ACHN (cell line): Measurements from ENCODE around the gene SLC26A4.
A peak's percentile ranks its signal among the peaks of the same experiment; 100 is the strongest.
"Not testable (repeated sequence)": the region's sequence is repeated elsewhere in the genome, so short reads cannot be mapped to it uniquely, and the experiment has no call there.

Source experiments
- DNase-seq: peaks from one replicate; pipeline ENCODE4 v3.0.0-alpha.2; 2015
- in situ Hi-C: cut with HindIII; loops from 2 replicates; pipeline ENCODE4 v1.10.0; 2017; ENCODE audit warnings: low sequenced_read_pairs, low pct_ligation_motif_present, low pct_unique_long_range_greater_than_20kb

Gene SLC26A4

DNA sequence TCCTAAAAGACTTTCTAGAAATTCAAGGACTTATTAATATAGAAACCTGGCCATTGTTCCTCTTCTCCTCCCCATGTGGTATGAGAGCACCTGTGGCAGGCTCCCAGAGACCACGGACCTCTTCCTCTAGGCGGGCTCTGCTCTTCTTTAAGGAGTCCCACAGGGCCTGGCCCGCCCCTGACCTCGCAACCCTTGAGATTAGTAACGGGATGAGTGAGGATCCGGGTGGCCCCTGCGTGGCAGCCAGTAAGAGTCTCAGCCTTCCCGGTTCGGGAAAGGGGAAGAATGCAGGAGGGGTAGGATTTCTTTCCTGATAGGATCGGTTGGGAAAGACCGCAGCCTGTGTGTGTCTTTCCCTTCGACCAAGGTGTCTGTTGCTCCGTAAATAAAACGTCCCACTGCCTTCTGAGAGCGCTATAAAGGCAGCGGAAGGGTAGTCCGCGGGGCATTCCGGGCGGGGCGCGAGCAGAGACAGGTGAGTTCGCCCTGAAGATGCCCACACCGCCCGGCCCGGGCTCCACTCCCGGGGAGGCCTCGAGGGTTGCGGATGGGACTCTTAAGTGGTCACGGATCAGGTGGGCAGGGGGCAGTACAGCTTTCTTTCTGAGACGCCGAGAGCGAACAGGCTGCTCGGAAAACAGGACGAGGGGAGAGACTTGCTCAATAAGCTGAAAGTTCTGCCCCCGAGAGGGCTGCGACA lies at the start of gene SLC26A4:
SLC26A4 (plus strand) TSS at position 448 of the 700 bp plus-strand sequence. CDS start 814 bp downstream, outside the sequence.
- DNase-seq: no peak

DNA sequence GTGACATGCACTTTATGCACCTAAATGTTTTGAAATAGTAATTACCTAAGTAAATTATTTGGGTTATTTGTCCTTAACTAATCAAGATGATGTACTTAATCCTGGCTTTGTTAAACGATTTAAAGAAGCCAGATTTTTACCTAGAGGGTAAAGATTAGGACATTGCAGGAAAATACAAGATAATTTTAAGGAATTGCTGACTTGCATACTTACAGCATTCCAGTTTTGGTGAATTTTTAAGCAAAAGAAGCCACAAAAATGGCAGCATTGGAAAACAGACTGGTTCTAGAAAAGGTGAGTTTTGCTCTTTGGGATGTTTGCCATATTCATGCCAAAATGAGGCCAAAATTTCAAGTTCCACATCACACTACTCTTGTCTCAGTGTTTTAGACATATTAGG lies 47.2 kb upstream of the SLC26A4 start:
- in situ Hi-C loops: no loop called here
- no peak for DNase-seq

More for the DNA sequence above, at the start of gene SLC26A4:
- in situ Hi-C loops: no loop called here

DNA sequence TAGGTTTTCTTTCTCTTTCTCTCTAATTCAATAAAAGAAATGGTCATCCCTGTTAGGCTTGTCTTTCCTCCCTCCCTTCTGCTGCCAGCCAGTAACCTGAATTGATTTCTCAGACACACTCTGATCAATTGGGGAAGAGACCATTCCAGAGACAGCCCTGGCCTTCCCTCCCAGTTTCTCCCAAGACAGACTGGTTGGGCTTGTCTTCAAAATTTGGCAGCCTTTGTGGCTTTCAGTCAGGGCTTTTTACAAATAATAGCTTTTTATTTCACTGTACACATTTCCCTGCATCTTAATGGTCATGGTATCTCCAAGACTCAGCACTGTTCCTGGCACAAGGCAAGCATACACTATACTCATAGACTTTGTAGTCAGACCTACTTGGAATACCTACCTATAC lies 46.7 kb upstream of the SLC26A4 start:
- in situ Hi-C loops: no loop called here
- DNase-seq: no peak

DNA sequence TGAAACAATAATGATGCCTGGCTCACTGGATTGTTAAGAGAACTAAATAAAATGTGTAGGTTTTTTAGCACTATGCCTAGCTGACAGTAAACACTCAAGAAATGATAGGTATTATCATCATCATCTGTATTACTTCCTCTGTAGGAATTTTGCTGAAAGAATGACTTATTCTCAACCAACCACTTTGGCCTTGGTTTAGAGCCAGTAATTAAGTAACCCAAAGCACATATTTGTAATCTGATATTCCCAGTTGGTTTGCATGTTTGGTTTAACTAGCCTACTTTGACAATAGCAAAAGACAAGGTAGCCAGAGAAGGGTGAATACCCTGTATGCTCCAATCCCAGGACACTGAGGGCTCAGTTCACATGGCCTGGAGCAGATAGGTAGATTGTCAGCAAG lies 46.2 kb upstream of the SLC26A4 start:
- no peak for DNase-seq
- in situ Hi-C loops: no loop called here

DNA sequence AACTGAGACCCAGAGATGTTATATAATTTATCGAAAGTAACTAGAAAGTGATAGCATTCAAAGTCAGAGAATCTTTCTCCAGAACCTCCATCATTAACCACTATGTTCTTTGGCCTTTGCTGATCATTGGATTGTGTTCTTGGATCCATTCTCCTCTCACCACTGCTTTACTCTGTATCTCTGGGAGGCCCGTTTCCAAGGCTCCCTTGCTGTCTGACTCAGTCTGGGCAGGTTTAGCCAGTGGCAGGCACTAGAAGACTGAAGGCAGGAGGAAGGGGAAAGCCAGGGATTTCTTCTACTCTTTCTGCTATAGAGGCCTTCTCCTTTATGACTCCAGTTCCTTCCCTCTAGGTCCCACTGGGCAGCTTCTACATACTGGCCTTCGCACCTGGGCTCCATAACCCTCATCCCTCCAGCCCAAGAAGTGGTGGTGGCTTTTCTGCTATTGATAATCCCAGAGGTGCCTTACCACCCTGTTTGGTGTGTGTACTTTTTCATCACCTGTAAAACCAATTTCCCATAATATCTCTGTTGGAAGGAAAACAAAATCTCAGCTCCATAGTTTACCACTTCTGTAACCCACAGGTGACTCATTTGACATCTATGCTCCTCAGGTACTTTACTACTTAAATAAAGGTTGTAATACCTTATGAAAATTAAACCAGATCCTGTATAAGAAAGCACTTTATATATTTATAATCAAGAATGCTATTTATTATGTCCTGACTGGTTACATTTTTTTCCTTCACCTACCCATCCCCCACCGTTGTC lies 44.5 kb upstream of the SLC26A4 start:
- DNase-seq: no peak
- in situ Hi-C loops: no loop called here

DNA sequence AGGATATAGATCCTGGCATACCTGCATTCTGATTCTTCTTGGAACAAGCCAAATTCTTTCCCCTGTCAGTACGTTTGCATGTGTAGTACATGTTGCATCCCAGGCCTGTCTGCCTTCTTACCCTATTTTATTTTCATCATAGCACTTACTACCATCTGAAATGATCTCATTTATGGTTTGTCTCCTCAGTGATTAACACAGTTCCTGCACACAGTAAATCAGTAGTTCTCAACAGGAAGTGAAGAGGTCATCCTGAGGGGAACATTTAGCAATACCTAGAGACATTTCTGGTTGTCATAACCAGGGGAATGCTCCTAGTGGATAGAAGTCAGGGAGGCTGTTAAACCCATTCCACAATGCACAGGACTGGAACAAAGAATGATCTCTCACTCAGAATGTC lies 38.2 kb upstream of the SLC26A4 start:
- peak; percentile 31 for DNase-seq
- in situ Hi-C loops: no loop called here

DNA sequence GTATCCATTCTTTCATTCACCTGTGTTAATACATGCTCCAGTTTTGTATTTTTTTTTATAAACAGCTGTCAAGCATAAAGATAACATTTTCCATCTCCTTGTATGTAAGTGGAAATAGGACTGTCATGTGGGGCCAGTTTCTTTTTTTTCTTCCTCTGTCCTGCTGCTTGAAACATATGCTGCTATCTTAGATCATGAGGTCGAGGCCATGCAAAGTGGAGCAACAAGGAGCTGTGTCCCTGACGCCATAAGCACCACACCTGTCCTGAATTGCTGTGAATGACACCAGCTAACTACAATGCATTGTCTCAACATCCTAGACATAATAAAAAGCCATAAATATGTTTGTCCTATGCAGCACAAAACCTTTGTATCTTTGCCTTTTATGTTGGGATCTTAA lies 37.7 kb upstream of the SLC26A4 start:
- in situ Hi-C loops: no loop called here
- DNase-seq: no peak

DNA sequence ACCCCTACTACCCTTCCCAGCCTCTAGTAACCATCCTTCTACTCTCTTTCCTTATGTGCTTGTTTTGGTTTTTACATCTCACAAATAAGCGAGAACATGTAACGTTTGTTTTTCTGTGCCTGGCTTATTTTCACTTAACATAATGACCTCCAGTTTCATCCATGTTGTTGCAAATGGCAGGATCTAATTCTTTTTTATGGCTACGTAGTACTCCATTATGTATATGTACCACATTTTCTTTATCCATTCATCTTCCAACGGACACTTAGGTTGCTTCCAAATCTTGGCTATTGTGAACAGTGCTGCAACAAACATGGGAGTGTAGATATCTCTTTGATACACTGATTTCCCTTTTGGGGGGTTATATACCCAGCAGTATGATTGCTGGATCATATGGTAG lies 33.6 kb upstream of the SLC26A4 start:
- no peak for DNase-seq
- in situ Hi-C loops: no loop called here

DNA sequence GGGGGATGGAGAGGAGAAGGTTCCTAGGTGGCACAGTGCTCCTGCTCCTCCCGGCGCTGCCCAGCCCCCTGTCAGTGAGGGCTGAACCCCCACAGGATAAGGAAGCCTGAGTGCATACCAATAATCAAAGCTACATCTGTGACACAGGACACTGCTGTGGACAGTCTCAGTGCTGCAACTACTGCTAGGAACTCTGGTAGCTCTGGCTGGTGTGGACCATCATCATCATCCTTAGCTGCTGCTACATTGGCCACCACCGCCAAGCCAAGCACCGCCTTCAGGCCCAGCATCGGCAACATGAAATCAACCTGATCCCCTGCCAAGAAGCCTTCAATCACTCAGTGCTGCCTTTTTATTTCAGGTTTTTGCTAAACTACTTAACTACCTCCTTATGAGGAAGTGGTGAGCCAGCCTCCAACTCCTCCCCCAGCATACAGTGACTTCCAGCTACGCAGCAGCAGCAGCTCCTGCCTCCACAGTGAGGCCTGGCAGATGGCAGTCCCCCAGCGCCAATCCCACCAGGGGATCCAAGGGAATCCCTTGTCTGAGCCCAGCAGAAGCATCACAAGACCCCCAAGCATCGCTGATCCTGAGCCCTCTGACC lies 32.1 kb upstream of the SLC26A4 start:
- DNase-seq: no peak
- in situ Hi-C loops: no loop called here

DNA sequence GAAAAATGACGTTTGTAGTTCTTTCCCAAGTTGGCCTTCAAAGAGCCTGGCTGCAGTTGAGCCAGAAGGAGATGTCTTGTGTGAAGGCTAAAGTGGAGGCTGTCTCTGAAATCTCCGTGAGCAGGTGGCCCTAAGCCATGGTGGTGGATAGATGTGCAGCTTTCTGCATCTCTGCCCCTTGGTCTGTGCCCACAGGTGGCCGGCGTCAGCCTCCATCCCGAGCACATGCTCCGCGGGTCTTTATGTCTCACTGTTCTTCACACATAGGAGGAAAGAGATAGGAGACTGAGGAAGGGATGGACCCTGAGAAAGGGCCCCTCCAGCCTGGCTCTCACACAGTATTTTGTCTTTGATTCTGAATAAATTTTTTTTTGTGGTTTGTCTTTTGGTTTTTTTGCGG lies 30.3 kb upstream of the SLC26A4 start:
- in situ Hi-C loops: no loop called here
- DNase-seq: no peak

DNA sequence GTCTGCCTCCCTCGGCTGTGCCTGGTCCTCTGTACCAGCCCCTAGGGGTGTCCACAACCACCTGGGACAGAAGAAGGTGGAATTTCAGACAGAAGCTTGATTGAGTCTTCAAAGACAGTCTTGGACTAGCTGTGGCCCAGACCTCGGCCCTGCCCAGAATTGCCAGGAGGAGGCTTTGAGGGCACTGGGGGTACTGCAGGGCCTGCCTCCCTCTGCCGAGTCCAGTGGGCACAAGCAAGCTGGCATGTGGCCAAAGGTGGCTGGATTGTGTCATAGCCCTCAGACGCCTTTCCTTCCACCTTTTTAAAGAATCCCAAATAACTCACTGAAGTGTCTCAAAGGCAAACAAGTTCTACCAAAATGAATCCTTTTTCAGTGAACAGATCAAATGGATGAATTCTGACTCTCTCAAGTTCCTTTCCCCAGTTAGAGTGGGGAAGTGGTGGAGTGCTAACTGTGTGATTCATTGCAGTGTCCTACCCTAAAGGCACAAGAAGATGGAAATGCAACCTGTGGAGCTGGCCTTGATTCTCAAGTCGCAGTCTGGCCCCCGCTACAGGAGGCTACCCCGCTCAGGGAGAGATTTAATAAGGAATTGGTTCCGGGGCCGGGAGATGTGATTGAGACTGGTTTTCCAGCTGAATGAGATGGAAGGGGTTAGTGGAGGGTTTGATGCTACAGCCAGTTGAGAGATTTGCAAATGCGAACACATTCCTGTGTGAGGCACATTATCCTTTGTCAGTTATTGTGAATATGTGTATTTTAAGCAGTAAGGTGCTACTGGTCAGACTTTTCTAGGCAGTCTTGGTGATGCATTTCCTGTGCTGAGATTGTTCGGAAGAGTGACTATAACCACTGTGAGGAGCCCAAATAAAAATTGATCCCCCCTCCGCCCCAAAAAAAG lies 28.8 kb upstream of the SLC26A4 start:
- in situ Hi-C loops: no loop called here
- DNase-seq: no peak

DNA sequence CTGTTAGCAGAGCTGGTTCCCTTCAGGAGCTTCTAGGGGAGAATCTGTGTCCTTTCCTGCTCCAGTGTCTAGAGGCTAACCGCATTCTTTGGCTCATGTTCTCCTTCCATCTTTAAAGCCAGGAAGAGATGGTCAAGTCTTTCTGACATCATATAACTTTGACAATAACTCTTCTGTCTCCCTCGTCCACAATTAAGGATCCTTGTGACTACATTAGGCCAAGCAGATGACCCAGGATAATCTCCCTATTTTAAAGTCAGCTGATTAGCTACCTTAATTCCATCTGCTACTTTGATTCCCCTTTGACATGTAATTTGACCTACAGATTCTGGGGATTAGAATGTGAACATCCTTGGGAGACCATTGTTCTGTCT lies 28.1 kb upstream of the SLC26A4 start:
- in situ Hi-C loops: no loop called here

DNA sequence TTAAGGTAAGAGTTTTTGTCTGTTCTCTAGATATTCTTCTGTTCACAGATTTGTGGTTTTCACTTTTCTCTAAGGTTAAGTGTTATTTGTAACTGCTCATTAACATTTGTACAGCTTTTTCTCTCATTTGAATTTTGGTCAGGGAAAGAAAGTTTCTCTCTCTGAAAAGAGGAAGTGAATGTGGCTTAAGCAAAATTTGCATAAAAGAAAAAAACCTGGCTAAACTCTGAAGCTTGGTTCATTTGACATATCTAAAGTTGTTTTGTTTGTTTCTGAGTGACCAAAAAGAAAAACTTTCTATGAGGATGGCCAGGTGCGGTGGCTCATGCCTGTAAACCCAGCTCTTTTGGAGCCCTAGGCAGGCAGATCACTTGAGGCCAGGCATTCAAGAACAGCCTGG lies 22.0 kb upstream of the SLC26A4 start:
- in situ Hi-C loops: no loop called here
- no peak for DNase-seq

More for the DNA sequence above, 28.1 kb upstream of the SLC26A4 start:
- no peak for DNase-seq

DNA sequence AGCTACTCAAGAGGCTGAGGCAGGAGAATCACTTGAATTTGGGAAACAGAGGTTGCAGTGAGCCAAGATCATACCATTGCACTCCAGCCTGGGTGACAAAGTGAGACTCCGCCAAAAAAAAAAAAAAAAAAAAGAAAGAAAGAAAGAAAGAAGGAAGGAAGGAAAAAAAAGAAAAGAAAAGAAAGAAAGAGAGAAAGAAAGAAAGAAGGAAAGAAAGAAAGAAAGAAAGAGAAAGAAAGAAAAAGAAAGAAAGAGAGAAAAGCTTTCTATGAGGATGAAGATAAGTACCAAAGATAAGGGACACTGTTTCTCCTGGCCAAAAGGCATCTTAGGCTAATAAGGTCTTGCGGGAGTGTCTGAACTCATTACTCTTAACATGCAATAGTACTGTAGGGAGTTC lies 21.6 kb upstream of the SLC26A4 start:
- in situ Hi-C loops, DNase-seq: not testable (repeated sequence)

DNA sequence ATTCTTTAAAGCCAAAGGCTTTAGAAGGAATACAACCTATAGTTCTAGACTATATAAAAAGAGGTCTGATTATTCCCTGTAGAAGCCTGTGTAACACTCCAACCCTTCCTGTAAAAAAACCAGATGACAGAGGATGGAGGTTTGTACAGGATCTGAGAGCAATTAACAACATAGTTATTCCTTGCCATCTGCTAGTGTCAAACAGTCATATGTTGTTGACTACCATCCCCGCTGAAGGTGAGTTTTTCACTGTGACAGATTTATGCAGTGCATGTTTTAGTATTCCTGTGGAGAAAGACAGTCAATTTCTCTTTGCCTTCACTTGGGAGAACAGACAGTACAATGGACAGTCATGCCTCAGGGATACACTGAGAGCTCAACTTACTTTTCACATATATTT lies 19.0 kb upstream of the SLC26A4 start:
- in situ Hi-C loops: no loop called here
- DNase-seq: no peak

DNA sequence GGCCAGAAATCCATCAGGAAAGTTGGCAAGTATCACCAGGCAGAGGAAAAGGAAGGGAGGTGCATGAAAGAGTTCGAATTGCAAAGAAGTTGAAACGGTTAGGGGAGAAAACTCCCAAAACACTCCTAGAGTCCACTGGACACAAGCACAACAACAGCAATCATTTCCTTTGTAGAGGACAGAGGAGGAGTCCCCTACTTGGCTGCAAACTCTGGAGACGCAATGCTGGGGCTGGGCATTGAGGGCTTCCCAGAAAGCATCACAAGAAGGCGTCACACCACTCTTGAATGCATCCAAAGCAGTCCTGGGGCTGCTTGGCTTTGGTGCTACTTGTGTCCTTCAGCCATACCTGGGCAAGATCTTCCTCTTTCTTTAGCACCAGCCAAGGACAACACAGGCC lies 18.1 kb upstream of the SLC26A4 start:
- DNase-seq: no peak
- in situ Hi-C loops: no loop called here

DNA sequence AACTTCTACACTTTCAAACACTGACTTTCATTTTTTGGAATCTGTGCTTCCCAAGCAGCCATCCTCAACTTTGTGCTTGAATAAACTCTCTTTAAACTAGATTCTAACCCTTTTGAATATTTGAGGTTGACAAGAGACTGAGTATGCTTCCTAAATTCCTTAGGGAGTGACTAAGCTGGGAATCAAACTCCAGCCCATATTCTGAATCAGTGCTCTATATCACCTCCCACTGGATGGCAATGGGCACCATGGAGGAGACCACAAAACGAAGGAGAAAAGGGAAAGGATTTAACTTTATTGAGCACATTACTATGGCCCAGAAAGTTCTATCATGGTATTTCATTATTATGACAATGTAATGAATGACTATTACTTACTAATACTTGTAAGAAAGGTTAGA lies 17.2 kb upstream of the SLC26A4 start:
- in situ Hi-C loops: no loop called here
- DNase-seq: peak; percentile 66

DNA sequence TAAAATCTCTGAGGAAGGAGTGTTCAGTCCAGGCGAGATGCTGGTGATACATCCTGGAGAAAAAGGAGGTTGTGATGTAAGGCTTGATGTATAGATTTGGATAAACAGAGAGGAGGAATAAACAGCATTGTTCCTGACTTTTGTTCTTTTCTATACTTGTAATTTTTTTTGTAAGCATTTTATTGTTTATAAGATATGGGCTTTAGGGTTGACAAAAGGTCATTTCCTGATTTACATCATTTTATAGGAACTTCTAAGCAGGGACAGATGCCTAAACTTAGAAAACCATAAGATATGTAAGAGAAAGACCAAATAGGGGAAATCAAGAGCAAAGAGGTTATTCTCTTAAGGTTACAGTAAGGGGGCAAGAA lies 16.7 kb upstream of the SLC26A4 start:
- in situ Hi-C loops: no loop called here

More for the DNA sequence above, 16.7 kb upstream of the SLC26A4 start:
- no peak for DNase-seq
